ENCODE results near the gene DNAL4. TPM values are rescaled to one million over a fixed set of nuclear protein-coding genes. Genes with fewer than 3 reads are reported as not detected.

The DNAL4 gene
- total and polyA plus RNA-seq, 2 of the 4 experiments (the other 2 are of a cell fraction), result 6.1 to 12.1 TPM

- DNase-seq (no peak), ATAC-seq (ENCODE audit: low read depth) (no peak)
- Histone ChIP-seq H4K91ac (ENCODE audit: insufficient read depth, low read depth, low read length) (no peak overlapping the region), H2AFZ (replicated peaks; ENCODE audit: low read length, poor library complexity) (no peak overlapping the region), H2BK20ac (ENCODE audit: low read depth, low read length) (no peak overlapping the region), H2BK120ac (ENCODE audit: low read depth, low read length) (no peak overlapping the region; the same call in 1 of the 2 replicates), H4K20me1 (ENCODE audit: insufficient read depth, low read length) (peaks cover 10% of the 10 kb centered on the region), H3K4me1 (ENCODE audit: control insufficient read depth, insufficient read depth, low read length) (peaks cover 14% of the 10 kb centered on the region), H3K56ac (ENCODE audit: extremely low read depth, insufficient read depth, low read length) (no peak overlapping the region), H3K9ac (ENCODE audit: low read depth, low read length) (no peak overlapping the region), H2AK9ac (replicated peaks; ENCODE audit: low read depth, low read length, poor library complexity) (no peak overlapping the region), H3K9me3 (ENCODE audit: control insufficient read depth, insufficient read depth, low read length) (no peaks in the 10 kb centered on the region), H2BK5ac (ENCODE audit: low read depth, low read length, poor library complexity, severe bottlenecking) (no peak overlapping the region), H4K8ac (ENCODE audit: low read depth in 2 of 2, low read length in 2 of 2) (no peak overlapping the region), H3K9me1 (ENCODE audit: insufficient read depth, low read length) (peaks cover 25% of the 10 kb centered on the region), H3K14ac (replicated peaks; ENCODE audit: low read depth, low read length) (no peak overlapping the region), H3K4me3 (ENCODE audit: insufficient read depth, low read depth, low read length) (no peak overlapping the region), H3K4ac (ENCODE audit: low read depth, low read length) (peak overlapping the region; percentile 8; the same call in 1 of the 2 replicates), H2AK5ac (ENCODE audit: low read depth, low read length) (no peak overlapping the region), H3K27me3 (ENCODE audit: control insufficient read depth, insufficient read depth, low read length) (no peaks in the 10 kb centered on the region), H3K23ac (ENCODE audit: low read depth, low read length) (no peak overlapping the region), H3K4me2 (ENCODE audit: low read depth, low read length) (no peak overlapping the region), H4K5ac (ENCODE audit: low read depth, low read length) (no peak overlapping the region), H3K18ac (ENCODE audit: low read depth, low read length) (no peak overlapping the region), H2BK15ac (ENCODE audit: low read depth, low read length) (no peak overlapping the region), H3K79me1 (ENCODE audit: low read depth in 1 of 2, low read length in 2 of 2) (peaks cover 6 to 46% of the 10 kb centered on the region in 2 experiments; a peak in 3 of 4 replicates), H3K27ac (ENCODE audit: insufficient read depth, low read length) (no peak overlapping the region), H3K36me3 (ENCODE audit: control insufficient read depth, insufficient read depth, low read length) (peaks cover 15% of the 10 kb centered on the region; the same call in 1 of the 2 replicates)
- in situ Hi-C loops (cut with MboI; ENCODE audit: low sequenced_read_pairs), result no loop called here
- dilution Hi-C loops (cut with HindIII; ENCODE audit: low sequenced_read_pairs, unreplicated experiment), result no loop called here
- intact Hi-C loops (cut with micrococcal nuclease), result loop anchor here (5.0 kb wide), 1 partner anchor 57 kb away; the partner anchor contains the start of gene NPTXR
- no CpG with 5 or more reads among the region's 5 CpGs for WGBS, 2 experiments (ENCODE audit: extremely low coverage in 2 of 2, insufficient read length in 1 of 2)
- BruUV-seq (replicated peaks), result no TSS peak
- ChIA-PET CTCF (no interaction called here), POLR2A (ENCODE audit: unreplicated experiment) (no interaction called here)
- TF ChIP-seq RFX5 (IDR thresholded peaks at IDR 0.05; ENCODE audit: low read depth, low read length) (no peak), USF2 (IDR thresholded peaks at IDR 0.05; ENCODE audit: low read depth, low read length) (no peak), MAZ (IDR thresholded peaks at IDR 0.05; ENCODE audit: borderline replicate concordance, low read depth, low read length) (no peak), FOS (IDR thresholded peaks at IDR 0.05; ENCODE audit: low read depth, low read length) (no peak), NFE2L2 (IDR thresholded peaks at IDR 0.05; ENCODE audit: low read depth, low read length) (no peak), POLR2A (IDR thresholded peaks at IDR 0.05; ENCODE audit: low read depth, low read length) (no peak), MAFK (IDR thresholded peaks at IDR 0.05; ENCODE audit: low read depth, low read length) (no peak), MXI1 (IDR thresholded peaks at IDR 0.05; ENCODE audit: borderline replicate concordance, low read depth, low read length) (no peak), ELK1 (IDR thresholded peaks at IDR 0.05; ENCODE audit: borderline replicate concordance, low read depth, low read length) (no peak), SMC3 (IDR thresholded peaks at IDR 0.05; ENCODE audit: low read depth, low read length) (no peak), CEBPB (IDR thresholded peaks at IDR 0.05; ENCODE audit: low read depth, low read length) (no peak), BHLHE40 (IDR thresholded peaks at IDR 0.05; ENCODE audit: low read depth, low read length) (no peak), CTCF (conservative IDR thresholded peaks at IDR 0.05; ENCODE audit: low read depth, low read length) (no peak), RCOR1 (IDR thresholded peaks at IDR 0.05; ENCODE audit: insufficient replicate concordance, low read length) (no peak), RAD21 (IDR thresholded peaks at IDR 0.05; ENCODE audit: low read length) (no peak), CHD1 (IDR thresholded peaks at IDR 0.05; ENCODE audit: low read depth, low read length) (no peak)
Observed at GRCh38 chr22:38784856-38785255, 9.1 kb downstream of the DNAL4 start.
